AG09309 (cell line): ENCODE measurements around the gene PCDHGA11.
"Not testable (repeated sequence)": the region's sequence is repeated elsewhere in the genome, so short reads cannot be mapped to it uniquely, and the experiment has no call there.

Experiments used
- DNase-seq: peaks from one replicate; pipeline ENCODE4 v3.0.0-alpha.2; 2010; ENCODE audit warnings: low read depth
- H3K4me3 ChIP-seq: 2 replicates; pipeline ENCODE4 v1.5.1; 2011; ENCODE audit warnings: mild to moderate bottlenecking, low read depth, low read length, moderate library complexity; ENCODE audit not compliant: control insufficient read depth
- TF ChIP-seq, protein P1 (sequence below): IDR thresholded peaks from 2 replicates; pipeline ENCODE4 v1.5.1; 2011; ENCODE audit warnings: mild to moderate bottlenecking, low read depth, low read length, inconsistent platforms; ENCODE audit not compliant: insufficient read depth, control insufficient read depth; ENCODE audit errors: missing control alignments

The PCDHGA11 gene

DNA sequence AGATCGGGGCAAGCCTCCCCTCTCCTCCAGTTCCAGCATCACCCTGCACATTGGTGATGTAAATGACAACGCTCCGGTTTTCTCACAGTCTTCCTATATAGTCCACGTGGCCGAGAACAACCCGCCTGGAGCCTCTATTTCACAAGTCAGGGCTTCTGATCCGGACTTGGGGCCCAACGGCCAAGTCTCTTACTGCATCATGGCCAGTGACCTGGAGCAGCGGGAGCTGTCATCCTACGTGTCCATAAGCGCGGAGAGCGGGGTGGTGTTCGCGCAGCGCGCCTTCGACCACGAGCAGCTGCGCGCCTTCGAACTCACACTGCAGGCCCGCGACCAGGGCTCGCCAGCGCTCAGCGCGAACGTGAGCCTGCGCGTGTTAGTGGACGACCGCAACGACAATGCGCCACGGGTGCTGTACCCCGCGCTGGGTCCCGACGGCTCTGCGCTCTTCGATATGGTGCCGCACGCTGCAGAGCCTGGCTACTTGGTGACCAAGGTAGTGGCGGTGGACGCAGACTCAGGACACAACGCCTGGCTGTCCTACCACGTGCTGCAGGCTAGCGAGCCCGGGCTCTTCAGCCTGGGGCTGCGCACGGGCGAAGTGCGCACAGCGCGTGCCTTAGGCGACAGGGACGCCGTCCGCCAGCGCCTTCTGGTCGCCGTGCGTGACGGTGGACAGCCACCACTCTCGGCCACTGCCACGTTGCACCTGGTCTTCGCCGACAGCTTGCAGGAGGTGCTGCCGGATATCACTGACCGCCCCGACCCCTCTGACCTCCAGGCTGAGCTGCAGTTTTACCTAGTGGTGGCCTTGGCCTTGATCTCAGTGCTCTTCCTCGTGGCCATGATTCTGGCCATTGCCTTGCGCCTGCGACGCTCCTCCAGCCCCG is 31.5 kb upstream of the PCDHGA11 start:
- no peak overlapping the region for H3K4me3 ChIP-seq
- DNase-seq, result no peak
- TF ChIP-seq, protein P1, sequence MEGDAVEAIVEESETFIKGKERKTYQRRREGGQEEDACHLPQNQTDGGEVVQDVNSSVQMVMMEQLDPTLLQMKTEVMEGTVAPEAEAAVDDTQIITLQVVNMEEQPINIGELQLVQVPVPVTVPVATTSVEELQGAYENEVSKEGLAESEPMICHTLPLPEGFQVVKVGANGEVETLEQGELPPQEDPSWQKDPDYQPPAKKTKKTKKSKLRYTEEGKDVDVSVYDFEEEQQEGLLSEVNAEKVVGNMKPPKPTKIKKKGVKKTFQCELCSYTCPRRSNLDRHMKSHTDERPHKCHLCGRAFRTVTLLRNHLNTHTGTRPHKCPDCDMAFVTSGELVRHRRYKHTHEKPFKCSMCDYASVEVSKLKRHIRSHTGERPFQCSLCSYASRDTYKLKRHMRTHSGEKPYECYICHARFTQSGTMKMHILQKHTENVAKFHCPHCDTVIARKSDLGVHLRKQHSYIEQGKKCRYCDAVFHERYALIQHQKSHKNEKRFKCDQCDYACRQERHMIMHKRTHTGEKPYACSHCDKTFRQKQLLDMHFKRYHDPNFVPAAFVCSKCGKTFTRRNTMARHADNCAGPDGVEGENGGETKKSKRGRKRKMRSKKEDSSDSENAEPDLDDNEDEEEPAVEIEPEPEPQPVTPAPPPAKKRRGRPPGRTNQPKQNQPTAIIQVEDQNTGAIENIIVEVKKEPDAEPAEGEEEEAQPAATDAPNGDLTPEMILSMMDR, result no peak

DNA sequence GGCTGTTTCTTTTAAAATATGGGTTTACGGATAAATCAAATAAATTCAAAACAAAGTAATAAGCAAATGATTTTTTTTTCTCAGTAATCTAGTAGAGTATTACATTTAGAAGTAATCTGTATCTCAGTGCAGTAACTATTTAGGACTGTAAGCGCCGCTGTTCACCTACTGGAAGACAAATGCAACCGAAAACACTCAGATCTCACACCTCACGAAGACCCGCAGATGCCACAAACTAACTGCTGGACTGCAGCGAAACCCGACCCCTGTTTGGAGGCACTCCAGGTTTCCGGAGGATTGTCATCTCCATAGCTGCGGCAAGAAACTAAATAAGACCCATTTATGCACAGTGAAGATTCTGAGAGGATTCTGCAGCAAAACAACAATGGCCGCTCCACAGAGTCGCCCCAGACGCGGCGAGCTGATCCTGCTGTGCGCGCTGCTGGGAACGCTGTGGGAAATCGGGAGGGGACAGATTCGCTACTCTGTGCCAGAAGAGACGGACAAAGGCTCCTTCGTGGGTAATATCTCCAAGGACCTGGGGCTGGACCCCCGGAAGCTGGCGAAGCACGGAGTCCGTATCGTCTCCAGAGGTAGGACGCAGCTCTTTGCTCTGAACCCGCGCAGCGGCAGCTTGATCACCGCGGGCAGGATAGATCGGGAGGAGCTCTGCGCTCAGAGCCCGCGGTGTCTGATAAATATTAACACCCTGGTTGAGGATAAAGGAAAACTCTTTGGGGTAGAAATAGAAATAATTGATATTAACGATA is 28.2 kb upstream of the PCDHGA11 start, which contains the start of gene PCDHGA8:
PCDHGA8 (plus strand) TSS at position 205 of the 770 bp plus-strand sequence; CDS start at position 386, 181 bp downstream.
- H3K4me3 ChIP-seq, result peak within 1 kb of the TSS; percentile 43
- DNase-seq, result no peak

DNA sequence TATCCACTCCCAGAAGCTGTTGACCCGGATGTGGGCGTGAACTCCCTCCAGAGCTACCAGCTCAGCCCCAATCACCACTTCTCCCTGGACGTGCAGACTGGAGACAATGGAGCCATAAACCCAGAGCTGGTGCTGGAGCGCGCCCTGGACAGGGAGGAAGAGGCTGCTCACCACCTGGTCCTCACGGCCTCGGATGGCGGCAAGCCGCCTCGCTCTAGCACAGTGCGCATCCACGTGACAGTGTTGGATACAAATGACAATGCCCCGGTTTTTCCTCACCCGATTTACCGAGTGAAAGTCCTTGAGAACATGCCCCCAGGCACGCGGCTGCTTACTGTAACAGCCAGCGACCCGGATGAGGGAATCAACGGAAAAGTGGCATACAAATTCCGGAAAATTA is 27.6 kb upstream of the PCDHGA11 start:
- TF ChIP-seq, protein P1, result no peak
- no peak overlapping the region for H3K4me3 ChIP-seq
- DNase-seq, result no peak

More for the DNA sequence above, 28.2 kb upstream of the PCDHGA11 start, which contains the start of gene PCDHGA8:
- TF ChIP-seq, protein P1, result peak; percentile 44

DNA sequence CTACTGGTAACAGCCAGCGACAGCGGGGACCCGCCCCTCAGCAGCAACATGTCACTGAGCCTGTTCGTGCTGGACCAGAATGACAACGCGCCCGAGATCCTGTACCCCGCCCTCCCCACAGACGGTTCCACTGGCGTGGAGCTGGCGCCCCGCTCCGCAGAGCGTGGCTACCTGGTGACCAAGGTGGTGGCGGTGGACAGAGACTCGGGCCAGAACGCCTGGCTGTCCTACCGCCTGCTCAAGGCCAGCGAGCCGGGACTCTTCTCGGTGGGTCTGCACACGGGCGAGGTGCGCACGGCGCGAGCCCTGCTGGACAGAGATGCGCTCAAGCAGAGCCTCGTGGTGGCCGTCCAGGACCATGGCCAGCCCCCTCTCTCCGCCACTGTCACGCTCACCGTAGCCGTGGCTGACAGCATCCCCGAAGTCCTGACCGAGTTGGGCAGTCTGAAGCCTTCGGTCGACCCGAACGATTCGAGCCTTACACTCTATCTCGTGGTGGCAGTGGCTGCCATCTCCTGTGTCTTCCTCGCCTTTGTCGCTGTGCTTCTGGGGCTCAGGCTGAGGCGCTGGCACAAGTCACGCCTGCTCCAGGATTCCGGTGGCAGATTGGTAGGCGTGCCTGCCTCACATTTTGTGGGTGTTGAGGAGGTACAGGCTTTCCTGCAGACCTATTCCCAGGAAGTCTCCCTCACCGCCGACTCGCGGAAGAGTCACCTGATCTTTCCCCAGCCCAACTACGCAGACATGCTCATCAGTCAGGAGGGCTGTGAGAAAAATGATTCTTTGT is 26.3 kb upstream of the PCDHGA11 start:
- not testable (repeated sequence) for H3K4me3 ChIP-seq, DNase-seq

DNA sequence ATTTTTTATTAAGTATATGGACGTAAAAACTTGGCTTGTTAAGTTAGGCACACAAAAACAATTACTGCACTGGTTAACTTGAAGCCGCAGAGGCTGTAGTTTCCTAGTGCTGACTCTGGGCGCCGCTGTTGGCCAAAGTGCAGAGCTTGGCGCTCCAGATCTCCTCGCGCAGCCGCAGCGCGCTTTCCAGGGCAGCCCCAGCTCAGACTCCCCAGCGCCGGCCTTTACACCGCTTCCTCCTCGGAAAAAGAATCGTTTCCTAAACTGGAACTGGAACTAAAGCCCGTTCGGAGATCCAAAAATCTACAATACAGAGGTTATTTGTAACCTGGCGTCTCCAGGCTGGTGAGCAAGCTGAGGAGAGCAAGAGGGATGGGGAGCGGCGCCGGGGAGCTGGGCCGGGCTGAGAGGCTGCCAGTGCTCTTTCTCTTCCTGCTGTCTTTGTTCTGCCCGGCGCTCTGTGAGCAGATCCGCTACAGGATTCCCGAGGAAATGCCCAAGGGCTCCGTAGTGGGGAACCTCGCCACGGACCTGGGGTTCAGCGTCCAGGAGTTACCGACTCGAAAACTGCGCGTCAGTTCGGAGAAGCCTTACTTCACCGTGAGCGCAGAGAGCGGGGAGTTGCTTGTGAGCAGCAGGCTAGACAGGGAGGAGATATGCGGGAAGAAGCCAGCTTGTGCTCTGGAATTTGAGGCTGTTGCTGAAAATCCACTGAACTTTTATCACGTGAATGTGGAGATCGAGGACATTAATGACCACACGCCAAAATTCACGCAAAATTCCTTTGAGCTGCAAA is 22.9 kb upstream of the PCDHGA11 start, which contains the start of gene PCDHGB5:
PCDHGB5 (plus strand) TSS at position 192 of the 796 bp plus-strand sequence; CDS start at position 373, 181 bp downstream.
- H3K4me3 ChIP-seq, result peak within 1 kb of the TSS; percentile 29
- not testable (repeated sequence) for DNase-seq

DNA sequence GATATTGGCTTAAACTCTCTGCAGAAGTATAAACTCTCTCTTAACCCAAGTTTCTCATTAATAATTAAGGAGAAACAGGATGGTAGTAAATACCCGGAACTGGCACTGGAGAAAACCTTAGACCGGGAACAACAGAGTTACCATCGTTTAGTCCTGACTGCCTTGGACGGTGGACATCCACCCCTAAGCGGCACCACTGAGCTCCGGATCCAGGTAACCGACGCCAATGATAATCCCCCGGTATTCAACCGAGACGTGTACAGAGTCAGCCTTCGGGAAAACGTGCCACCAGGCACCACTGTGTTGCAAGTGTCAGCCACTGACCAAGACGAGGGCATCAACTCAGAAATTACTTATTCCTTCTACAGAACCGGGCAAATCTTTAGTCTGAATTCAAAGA is 22.2 kb upstream of the PCDHGA11 start:
- DNase-seq, result no peak
- TF ChIP-seq, protein P1, result no peak
- H3K4me3 ChIP-seq, result no peak overlapping the region

More for the DNA sequence above, 22.9 kb upstream of the PCDHGA11 start, which contains the start of gene PCDHGB5:
- TF ChIP-seq, protein P1, result peak; percentile 67
